IPS-20b (cell line): Measurements from ENCODE around the gene TMEM215.
A peak's percentile ranks its signal among the peaks of the same experiment; 100 is the strongest.
"Not testable (repeated sequence)": the region's sequence is repeated elsewhere in the genome, so short reads cannot be mapped to it uniquely, and the experiment has no call there.

ENCODE experiments used
- H3K27ac ChIP-seq: one replicate; pipeline ENCODE4 v1.5.1; 2013; ENCODE audit warnings: low read length
- H3K27me3 ChIP-seq: 2 replicates; pipeline ENCODE4 v1.6.1; 2013; ENCODE audit warnings: mild to moderate bottlenecking, low read length, inconsistent platforms; ENCODE audit not compliant: insufficient read depth
- H3K36me3 ChIP-seq: 2 replicates; pipeline ENCODE4 v1.6.1; 2013; ENCODE audit warnings: low read depth, mild to moderate bottlenecking, inconsistent platforms, low read length, moderate library complexity; ENCODE audit not compliant: insufficient read depth
- H3K4me1 ChIP-seq: 2 replicates; pipeline ENCODE4 v1.6.1; 2013; ENCODE audit warnings: mild to moderate bottlenecking, control low read depth, inconsistent platforms, low read length, moderate library complexity; ENCODE audit not compliant: insufficient read depth
- H3K4me3 ChIP-seq: 2 replicates; pipeline ENCODE4 v1.5.1; 2013; ENCODE audit warnings: mild to moderate bottlenecking, low read length, inconsistent platforms
- H3K9ac ChIP-seq: 2 replicates; pipeline ENCODE4 v1.6.1; 2013; ENCODE audit warnings: low read depth, mild to moderate bottlenecking, inconsistent platforms, low read length, moderate library complexity
- H3K9me3 ChIP-seq: 2 replicates; pipeline ENCODE4 v1.6.1; 2013; ENCODE audit warnings: mild to moderate bottlenecking, low read depth, low read length, inconsistent platforms; ENCODE audit not compliant: insufficient read depth

Gene TMEM215

GRCh38 chr9:32782476-32783167 is 718 bp upstream of the TMEM215 start:
- no peaks in the 10 kb centered on the region for H3K9me3 ChIP-seq
- no peak overlapping the region for H3K27ac ChIP-seq
- H3K36me3 ChIP-seq: no peaks in the 10 kb centered on the region
- H3K27me3 ChIP-seq: peaks cover 94% of the 10 kb centered on the region
- no peaks in the 10 kb centered on the region for H3K4me1 ChIP-seq
- H3K4me3 ChIP-seq: peak overlapping the region; percentile 87
- peak overlapping the region; percentile 75; the same call in 1 of the 2 replicates for H3K9ac ChIP-seq

DNA sequence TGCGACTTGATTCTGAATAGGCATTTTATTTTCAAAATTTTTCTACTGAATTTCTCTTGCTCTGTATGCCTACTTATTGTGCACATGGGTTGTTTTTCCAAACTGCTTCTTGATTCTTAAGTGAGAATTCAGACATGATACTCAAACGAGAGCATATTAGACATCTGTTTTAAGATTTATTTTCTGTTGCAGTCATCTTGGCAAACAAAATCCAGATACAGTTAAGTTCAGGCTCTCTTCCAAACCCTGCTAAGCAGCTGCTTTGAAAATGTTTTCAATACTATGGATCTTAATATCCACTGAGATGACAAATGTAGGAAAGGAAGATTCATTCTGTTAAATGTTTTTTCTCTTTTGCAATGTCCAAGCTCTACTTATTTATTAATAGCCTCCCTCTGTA is 4.5 kb downstream of the TMEM215 start:
- no peak overlapping the region for H3K27ac ChIP-seq
- no peak overlapping the region for H3K9ac ChIP-seq
- H3K4me3 ChIP-seq: no peak overlapping the region
- no peaks in the 10 kb centered on the region for H3K9me3 ChIP-seq
- peaks cover 53% of the 10 kb centered on the region for H3K27me3 ChIP-seq
- H3K36me3 ChIP-seq: no peaks in the 10 kb centered on the region
- no peaks in the 10 kb centered on the region for H3K4me1 ChIP-seq

GRCh38 chr9:32796015-32796414 is 12.7 kb downstream of the TMEM215 start:
- not testable (repeated sequence) for H3K4me1 ChIP-seq, H3K9ac ChIP-seq, H3K4me3 ChIP-seq, H3K27ac ChIP-seq, H3K36me3 ChIP-seq, H3K27me3 ChIP-seq
- peaks cover 28% of the 10 kb centered on the region for H3K9me3 ChIP-seq

GRCh38 chr9:32801530-32801929 is 18.2 kb downstream of the TMEM215 start:
- no peak overlapping the region for H3K4me3 ChIP-seq
- H3K9ac ChIP-seq: no peak overlapping the region
- H3K27ac ChIP-seq: no peak overlapping the region
- H3K9me3 ChIP-seq: peaks cover 10% of the 10 kb centered on the region
- H3K36me3 ChIP-seq: no peaks in the 10 kb centered on the region
- no peaks in the 10 kb centered on the region for H3K27me3 ChIP-seq
- H3K4me1 ChIP-seq: no peaks in the 10 kb centered on the region

DNA sequence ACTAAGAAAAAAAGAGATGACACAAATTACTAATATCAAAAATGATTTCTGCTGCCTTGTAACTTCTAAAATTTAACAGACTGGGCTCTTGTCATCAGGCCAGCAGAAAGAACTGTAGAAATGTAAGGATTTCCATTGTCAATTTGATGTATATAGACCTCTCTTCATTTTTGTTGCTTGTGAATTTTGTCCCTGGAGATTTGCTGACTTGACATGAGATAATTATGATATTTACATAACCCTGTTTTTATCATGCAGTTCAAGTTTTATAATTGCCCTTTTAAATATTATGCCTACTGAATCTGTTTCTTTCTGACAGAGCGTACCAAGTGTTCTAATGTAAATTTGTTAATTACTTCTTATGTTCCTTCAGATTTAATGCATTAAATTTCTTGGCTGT is 23.9 kb downstream of the TMEM215 start:
- Histone ChIP-seq H3K4me3 (no peak overlapping the region), H3K27me3 (no peaks in the 10 kb centered on the region), H3K9me3 (peaks cover 14% of the 10 kb centered on the region), H3K9ac (no peak overlapping the region), H3K4me1 (no peaks in the 10 kb centered on the region), H3K36me3 (no peaks in the 10 kb centered on the region), H3K27ac (no peak overlapping the region)

- Histone ChIP-seq H3K27me3 (no peaks in the 10 kb centered on the region), H3K36me3 (no peaks in the 10 kb centered on the region), H3K9me3 (peaks cover 14% of the 10 kb centered on the region), H3K4me3 (no peak overlapping the region), H3K9ac (no peak overlapping the region), H3K27ac (no peak overlapping the region), H3K4me1 (no peaks in the 10 kb centered on the region)
These were observed 27.9 kb downstream of the TMEM215 start for GRCh38 chr9:32811246-32811645.

DNA sequence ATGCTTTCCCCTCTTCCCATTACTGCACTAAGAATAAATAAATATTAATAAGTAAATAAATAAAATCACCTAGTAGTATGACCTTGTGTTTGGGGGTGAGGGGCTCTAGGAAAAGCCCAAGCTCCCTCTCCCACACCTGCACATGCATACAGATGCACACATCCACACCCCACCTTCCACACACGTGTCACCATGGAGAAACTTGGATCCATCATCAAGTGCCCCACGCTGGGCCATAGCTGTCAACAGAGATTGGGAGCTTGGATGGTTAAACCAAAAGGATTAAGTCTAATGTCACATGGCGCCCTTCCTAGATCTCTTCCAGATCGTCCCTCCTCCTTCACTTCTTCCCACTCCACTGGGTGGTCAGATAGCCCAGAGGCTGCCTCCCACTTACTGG is 37.0 kb downstream of the TMEM215 start:
- no peaks in the 10 kb centered on the region for H3K27me3 ChIP-seq
- H3K27ac ChIP-seq: no peak overlapping the region
- no peak overlapping the region for H3K9ac ChIP-seq
- no peak overlapping the region for H3K4me3 ChIP-seq
- no peaks in the 10 kb centered on the region for H3K9me3 ChIP-seq
- no peaks in the 10 kb centered on the region for H3K36me3 ChIP-seq
- H3K4me1 ChIP-seq: no peaks in the 10 kb centered on the region

DNA sequence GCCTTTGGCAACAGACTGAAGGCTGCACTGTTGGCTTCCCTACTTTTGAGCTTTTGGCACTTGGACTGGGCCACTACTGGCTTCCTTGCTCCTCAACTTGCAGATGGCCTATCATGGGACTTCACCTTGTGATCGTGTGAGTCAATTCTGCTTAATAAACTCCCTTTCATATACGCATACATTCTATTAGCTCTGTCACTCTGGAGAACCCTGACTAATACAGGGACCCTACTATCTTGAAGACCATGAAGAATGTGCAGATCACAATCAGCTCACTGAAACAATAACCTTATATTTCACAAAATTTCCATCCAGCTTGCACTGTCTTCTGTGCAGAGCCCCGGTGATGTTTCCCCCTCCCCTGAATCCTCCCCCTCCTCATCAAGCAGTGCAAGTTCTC is 39.8 kb downstream of the TMEM215 start:
- Histone ChIP-seq H3K27ac (no peak overlapping the region), H3K36me3 (no peaks in the 10 kb centered on the region), H3K9ac (no peak overlapping the region), H3K27me3 (no peaks in the 10 kb centered on the region), H3K4me3 (no peak overlapping the region), H3K9me3 (no peaks in the 10 kb centered on the region), H3K4me1 (no peaks in the 10 kb centered on the region)

DNA sequence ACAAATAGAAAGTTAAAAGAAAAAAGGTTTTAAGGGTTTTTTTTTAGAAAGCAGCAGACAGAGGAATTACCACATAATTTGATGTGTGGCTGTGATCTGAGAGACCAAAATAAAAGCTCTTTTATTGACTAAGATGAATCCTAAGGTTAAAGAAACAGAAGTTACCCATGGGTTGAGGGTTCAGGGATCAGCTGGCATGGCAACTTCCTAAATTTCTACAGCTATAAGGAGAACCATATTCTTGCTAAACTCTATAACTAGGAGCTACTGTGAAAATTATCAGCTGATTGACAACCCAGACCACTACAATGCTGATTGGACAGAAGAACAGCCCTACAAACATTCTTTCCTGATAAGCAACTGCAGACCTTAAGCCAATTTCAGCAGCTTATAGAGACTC is 40.2 kb downstream of the TMEM215 start:
- Histone ChIP-seq H3K27ac (no peak overlapping the region), H3K9me3 (no peaks in the 10 kb centered on the region), H3K9ac (no peak overlapping the region), H3K27me3 (no peaks in the 10 kb centered on the region), H3K4me3 (no peak overlapping the region), H3K4me1 (no peaks in the 10 kb centered on the region), H3K36me3 (no peaks in the 10 kb centered on the region)

GRCh38 chr9:32825203-32825602 is 41.9 kb downstream of the TMEM215 start:
- H3K27me3 ChIP-seq: no peaks in the 10 kb centered on the region
- no peaks in the 10 kb centered on the region for H3K36me3 ChIP-seq
- H3K27ac ChIP-seq: no peak overlapping the region
- H3K9ac ChIP-seq: no peak overlapping the region
- no peak overlapping the region for H3K4me3 ChIP-seq
- no peaks in the 10 kb centered on the region for H3K9me3 ChIP-seq
- peaks cover 6% of the 10 kb centered on the region; the same call in 1 of the 2 replicates for H3K4me1 ChIP-seq

DNA sequence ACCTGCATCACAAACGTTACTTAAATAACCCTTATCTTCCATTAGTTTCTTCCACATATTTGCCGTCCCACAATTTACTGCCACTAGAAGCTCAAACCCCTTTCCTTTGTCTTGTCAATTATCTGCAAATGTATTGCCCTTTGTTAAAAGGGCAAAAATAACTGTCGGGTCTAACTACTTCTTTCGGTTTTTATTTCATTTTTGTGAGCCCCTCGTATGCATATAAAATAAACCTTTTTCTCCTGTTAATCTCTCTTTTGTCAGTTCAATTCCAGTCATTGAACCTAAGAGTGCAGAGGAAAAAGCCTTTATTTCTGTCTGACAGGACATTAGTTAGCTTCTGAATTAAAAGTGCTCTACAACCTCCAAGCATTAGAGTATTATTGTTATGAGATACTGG is 45.5 kb downstream of the TMEM215 start:
- Histone ChIP-seq H3K27ac (no peak overlapping the region), H3K9me3 (no peaks in the 10 kb centered on the region), H3K4me1 (peaks cover 6% of the 10 kb centered on the region; the same call in 1 of the 2 replicates), H3K9ac (no peak overlapping the region), H3K4me3 (no peak overlapping the region), H3K27me3 (no peaks in the 10 kb centered on the region), H3K36me3 (no peaks in the 10 kb centered on the region)

- peaks cover 6% of the 10 kb centered on the region; the same call in 1 of the 2 replicates for H3K4me1 ChIP-seq
- H3K4me3 ChIP-seq: no peak overlapping the region
- H3K27ac ChIP-seq: no peak overlapping the region
- H3K27me3 ChIP-seq: no peaks in the 10 kb centered on the region
- no peaks in the 10 kb centered on the region for H3K9me3 ChIP-seq
- no peaks in the 10 kb centered on the region for H3K36me3 ChIP-seq
- H3K9ac ChIP-seq: no peak overlapping the region
These were observed 49.0 kb downstream of the TMEM215 start for GRCh38 chr9:32832346-32832745.
